Glutamatergic neuron (in vitro differentiated cells): ENCODE results near the gene MTX2. TPM values are rescaled to one million over a fixed set of nuclear protein-coding genes. Genes with fewer than 3 reads are reported as not detected.

ENCODE experiments used
- DNase-seq: peaks from one replicate; pipeline ENCODE4 v3.0.0; 2022
- H3K27ac Mint-ChIP-seq: one replicate; pipeline ENCODE4 v1.8.0; 2020; ENCODE audit warnings: mild to moderate bottlenecking, mixed read lengths, inconsistent platforms; ENCODE audit not compliant: unreplicated experiment
- H3K27me3 Mint-ChIP-seq: one replicate; pipeline ENCODE4 v1.8.0; 2020; ENCODE audit warnings: mild to moderate bottlenecking, moderate library complexity, mixed read lengths, inconsistent platforms; ENCODE audit not compliant: unreplicated experiment
- H3K36me3 Mint-ChIP-seq: one replicate; pipeline ENCODE4 v1.8.0; 2020; ENCODE audit warnings: mild to moderate bottlenecking, mixed read lengths, inconsistent platforms; ENCODE audit not compliant: unreplicated experiment
- H3K4me1 Mint-ChIP-seq: one replicate; pipeline ENCODE4 v1.8.0; 2020; ENCODE audit warnings: mild to moderate bottlenecking, low read depth, mixed read lengths, inconsistent platforms; ENCODE audit not compliant: unreplicated experiment
- H3K4me3 Mint-ChIP-seq: one replicate; pipeline ENCODE4 v1.8.0; 2020; ENCODE audit warnings: mild to moderate bottlenecking, mixed read lengths, inconsistent platforms; ENCODE audit not compliant: unreplicated experiment
- H3K9me3 Mint-ChIP-seq: one replicate; pipeline ENCODE4 v1.8.0; 2020; ENCODE audit warnings: mild to moderate bottlenecking, moderate library complexity, mixed read lengths, inconsistent platforms; ENCODE audit not compliant: unreplicated experiment
- long read RNA-seq: library from polyadenylated mRNA; unstranded; transcript quantifications from one replicate; pipeline ENCODE4 v2.0.0, GENCODE V29; 2020; ENCODE audit not compliant: unreplicated experiment
- total RNA-seq: library from RNA; stranded (reverse); fragmentation: NEBNext Ultra II Directional; extraction: Animal tissue kit (Norgen Biotek cat#: 25700); gene quantifications from one replicate; pipeline ENCODE4 v1.2.1, GENCODE V29; 2021; ENCODE audit not compliant: unreplicated experiment
- TF ChIP-seq, protein P1 (sequence below): fragments of 200-600 bp; sonication (generic); IDR thresholded peaks from one replicate; pipeline ENCODE4 v1.5.0; 2021; ENCODE audit not compliant: partially characterized antibody, unreplicated experiment

MTX2 gene
- total RNA-seq = 35.7 TPM
- long read RNA-seq, transcript MTX2-201 (10 exons, 1,364 nt) = major isoform, 59 of 71 reads
- long read RNA-seq, partial matches to known transcripts = 1 of 71 reads
- long read RNA-seq, other reads (novel, unspliced or antisense) = 7 of 71 reads

DNA sequence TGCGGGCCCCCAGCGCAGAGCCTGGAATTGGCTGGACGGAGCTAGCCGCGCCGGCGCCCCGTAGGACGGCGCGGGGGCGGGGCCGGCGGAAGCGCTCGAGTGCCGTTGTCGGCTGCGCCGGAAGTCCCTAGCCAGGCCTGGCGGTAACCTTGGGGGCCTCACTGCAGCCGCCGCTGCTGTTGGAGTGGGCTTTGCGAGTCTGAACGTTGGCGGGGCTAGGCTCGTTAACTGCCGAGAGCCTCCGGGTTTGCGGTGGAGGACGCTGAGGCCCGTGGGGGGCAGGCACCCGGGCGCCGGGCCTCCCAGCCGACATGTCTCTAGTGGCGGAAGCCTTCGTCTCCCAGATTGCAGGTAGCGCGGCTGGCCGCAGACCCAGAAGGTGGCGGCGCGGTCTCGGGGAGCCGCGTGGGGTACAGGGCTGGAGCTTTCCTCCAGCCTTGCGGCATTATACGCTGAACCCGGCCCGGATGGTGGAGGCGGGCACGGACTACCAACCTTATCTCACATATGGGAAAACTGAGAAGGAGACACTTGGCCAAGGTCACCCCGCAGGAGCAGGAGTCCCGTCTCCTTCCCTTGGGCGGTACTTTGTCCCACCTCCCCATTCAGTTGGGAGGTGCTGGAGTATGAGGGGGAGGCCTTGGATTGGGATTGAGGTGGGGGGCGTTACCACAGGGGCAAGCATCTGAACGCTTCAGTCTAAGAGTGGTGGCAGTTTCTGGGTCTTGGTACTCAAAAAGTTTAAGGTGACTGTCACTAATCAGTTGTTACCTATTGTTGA lies at the start of gene MTX2:
Gene MTX2 (plus strand): TSS at position 124 of the 781 bp plus-strand sequence. CDS start 188 bp downstream, at position 312.
- Mint-ChIP-seq H3K4me3 (peak within 1 kb of the TSS; percentile 93), H3K27me3 (no peaks in the 10 kb centered on the region), H3K9me3 (peaks cover 3% of the 10 kb centered on the region), H3K27ac (peak within 1 kb of the TSS; percentile 75), H3K36me3 (no peaks in the 10 kb centered on the region), H3K4me1 (no peaks in the 10 kb centered on the region)
- DNase-seq = peak; percentile 88
- TF ChIP-seq, protein P1, sequence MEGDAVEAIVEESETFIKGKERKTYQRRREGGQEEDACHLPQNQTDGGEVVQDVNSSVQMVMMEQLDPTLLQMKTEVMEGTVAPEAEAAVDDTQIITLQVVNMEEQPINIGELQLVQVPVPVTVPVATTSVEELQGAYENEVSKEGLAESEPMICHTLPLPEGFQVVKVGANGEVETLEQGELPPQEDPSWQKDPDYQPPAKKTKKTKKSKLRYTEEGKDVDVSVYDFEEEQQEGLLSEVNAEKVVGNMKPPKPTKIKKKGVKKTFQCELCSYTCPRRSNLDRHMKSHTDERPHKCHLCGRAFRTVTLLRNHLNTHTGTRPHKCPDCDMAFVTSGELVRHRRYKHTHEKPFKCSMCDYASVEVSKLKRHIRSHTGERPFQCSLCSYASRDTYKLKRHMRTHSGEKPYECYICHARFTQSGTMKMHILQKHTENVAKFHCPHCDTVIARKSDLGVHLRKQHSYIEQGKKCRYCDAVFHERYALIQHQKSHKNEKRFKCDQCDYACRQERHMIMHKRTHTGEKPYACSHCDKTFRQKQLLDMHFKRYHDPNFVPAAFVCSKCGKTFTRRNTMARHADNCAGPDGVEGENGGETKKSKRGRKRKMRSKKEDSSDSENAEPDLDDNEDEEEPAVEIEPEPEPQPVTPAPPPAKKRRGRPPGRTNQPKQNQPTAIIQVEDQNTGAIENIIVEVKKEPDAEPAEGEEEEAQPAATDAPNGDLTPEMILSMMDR = no peak

DNA sequence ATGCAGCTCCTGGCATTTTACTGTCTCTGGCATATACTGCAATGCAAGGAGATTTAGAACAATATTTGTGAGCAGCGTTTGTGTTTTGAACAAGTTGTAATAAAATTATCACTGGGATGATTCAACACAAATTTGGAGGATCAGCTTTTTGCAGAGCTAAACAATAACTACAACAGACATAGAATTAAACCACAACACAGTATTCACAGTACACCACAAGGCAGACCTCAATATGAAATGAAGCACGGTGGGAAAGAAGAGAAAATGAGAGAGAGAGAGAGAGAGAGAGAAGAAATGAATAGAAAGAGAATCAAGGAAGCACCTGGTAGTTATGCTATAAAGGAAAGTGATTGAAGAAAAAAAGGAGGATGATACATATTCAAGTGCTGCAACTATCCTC lies 41.4 kb upstream of the MTX2 start:
- Mint-ChIP-seq H3K4me1 (no peaks in the 10 kb centered on the region), H3K9me3 (no peaks in the 10 kb centered on the region), H3K27ac (no peak overlapping the region), H3K36me3 (no peaks in the 10 kb centered on the region), H3K4me3 (no peak overlapping the region), H3K27me3 (peaks cover 2% of the 10 kb centered on the region)
- TF ChIP-seq, protein P1 = no peak
- DNase-seq = no peak

DNA sequence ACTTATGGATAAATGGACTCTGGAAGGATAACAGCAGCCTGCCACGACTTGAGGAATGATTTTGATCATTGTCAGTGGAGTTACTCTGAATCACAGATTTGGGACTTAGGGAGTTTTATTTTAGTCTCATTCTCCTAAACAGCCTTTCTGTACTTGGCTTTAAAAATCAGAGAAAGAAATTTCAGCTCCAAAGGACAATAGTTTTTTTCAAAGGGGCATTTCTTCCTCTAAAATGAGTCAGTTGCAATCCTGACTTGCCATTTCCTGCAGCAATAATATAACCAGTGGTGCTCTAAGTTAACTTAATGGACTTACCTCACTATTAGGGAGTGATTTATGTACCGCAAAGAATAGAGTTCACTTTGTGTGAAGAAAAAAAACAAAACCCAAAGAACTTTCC lies 35.1 kb upstream of the MTX2 start:
- Mint-ChIP-seq H3K27me3 (peaks cover 2% of the 10 kb centered on the region), H3K27ac (no peak overlapping the region), H3K4me3 (no peak overlapping the region), H3K9me3 (no peaks in the 10 kb centered on the region), H3K36me3 (no peaks in the 10 kb centered on the region), H3K4me1 (peaks cover 13% of the 10 kb centered on the region)
- TF ChIP-seq, protein P1 = no peak
- no peak for DNase-seq

DNA sequence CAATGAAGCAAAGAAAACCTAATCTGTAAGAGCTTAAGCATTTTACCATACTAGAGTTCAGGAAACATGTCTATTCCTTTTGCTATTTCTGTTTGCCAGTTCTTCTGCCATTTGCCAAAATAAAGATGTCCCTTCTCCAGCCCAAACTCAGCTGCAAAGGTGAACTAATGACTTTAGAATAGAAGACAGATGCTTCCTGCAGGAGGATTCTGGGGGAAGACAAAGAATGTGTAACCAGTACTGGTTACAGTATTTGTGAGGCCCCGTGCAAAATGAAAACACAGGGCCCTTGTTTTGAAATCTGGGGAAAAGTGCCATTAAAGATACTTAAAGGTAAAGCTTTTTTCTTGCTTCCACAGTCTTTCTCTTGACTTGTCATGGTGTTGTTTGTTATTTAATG lies 34.3 kb upstream of the MTX2 start:
- Mint-ChIP-seq H3K9me3 (no peaks in the 10 kb centered on the region), H3K27me3 (peaks cover 2% of the 10 kb centered on the region), H3K36me3 (no peaks in the 10 kb centered on the region), H3K4me3 (no peak overlapping the region), H3K4me1 (peaks cover 18% of the 10 kb centered on the region), H3K27ac (no peak overlapping the region)
- TF ChIP-seq, protein P1 = no peak
- DNase-seq = no peak

DNA sequence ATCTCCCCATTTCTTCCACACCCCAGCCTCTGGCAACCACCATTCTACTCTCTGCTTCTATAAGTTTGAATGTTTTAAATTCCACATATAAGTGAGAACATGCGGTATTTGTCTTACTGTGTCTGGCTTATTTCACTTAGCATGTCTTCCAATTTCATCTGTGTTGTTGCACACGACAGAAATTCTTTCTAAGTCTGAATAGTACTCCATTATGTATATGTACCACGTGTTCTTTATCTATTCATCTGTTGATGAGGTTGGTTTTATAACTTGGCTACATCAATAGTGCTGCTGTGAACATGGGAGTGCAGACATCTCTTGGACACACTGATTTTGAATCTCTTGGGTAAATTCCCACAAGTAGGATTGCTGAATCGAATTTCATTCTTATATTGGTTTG lies 31.8 kb upstream of the MTX2 start:
- Mint-ChIP-seq H3K4me3 (no peak overlapping the region), H3K4me1 (peaks cover 18% of the 10 kb centered on the region), H3K27ac (no peak overlapping the region), H3K36me3 (no peaks in the 10 kb centered on the region), H3K27me3 (no peaks in the 10 kb centered on the region), H3K9me3 (no peaks in the 10 kb centered on the region)
- TF ChIP-seq, protein P1 = no peak
- DNase-seq = no peak
